Stomach smooth muscle (tissue), 2 donors: Measurements from ENCODE around the gene ALDH1A2.
"Not testable (repeated sequence)": the region's sequence is repeated elsewhere in the genome, so short reads cannot be mapped to it uniquely, and the experiment has no call there.

Experiments
- H3K27ac ChIP-seq: one replicate; pipeline ENCODE4 v1.7.0; 2013; ENCODE audit warnings: mild to moderate bottlenecking, low read length, inconsistent platforms
- H3K27me3 ChIP-seq, 2 donors: one replicate each; pipeline ENCODE4 v1.7.0; 2013; ENCODE audit warnings: low read length in 2 of 2; ENCODE audit not compliant: insufficient read depth in 2 of 2, control insufficient read depth in 1 of 2
- H3K36me3 ChIP-seq, 2 donors: one replicate each; pipeline ENCODE4 v1.7.0; 2013; ENCODE audit warnings: low read length in 2 of 2; ENCODE audit not compliant: control insufficient read depth in 2 of 2, insufficient read depth in 2 of 2
- H3K4me1 ChIP-seq: one replicate; pipeline ENCODE4 v1.7.0; 2013; ENCODE audit warnings: low read length; ENCODE audit not compliant: control insufficient read depth, insufficient read depth
- H3K4me3 ChIP-seq, 2 donors: one replicate each; pipeline ENCODE4 v1.7.0; 2013; ENCODE audit warnings: low read length in 2 of 2
- H3K9ac ChIP-seq, 2 donors: one replicate each; pipeline ENCODE4 v1.7.0; 2013; ENCODE audit warnings: low read length in 2 of 2, mild to moderate bottlenecking in 1 of 2
- H3K9me3 ChIP-seq, 2 donors: one replicate each; pipeline ENCODE4 v1.7.0; 2013; ENCODE audit warnings: low read length in 2 of 2; ENCODE audit not compliant: control insufficient read depth in 2 of 2
- donor health status: healthy.
- donor health status: Pancreatic carcinoma.

The ALDH1A2 gene

GRCh38 chr15:57999699-58000098 lies 65.8 kb downstream of the ALDH1A2 start:
- not testable (repeated sequence) for H3K4me3 ChIP-seq, H3K27ac ChIP-seq, H3K4me1 ChIP-seq, H3K9ac ChIP-seq, H3K36me3 ChIP-seq, H3K27me3 ChIP-seq, H3K9me3 ChIP-seq

GRCh38 chr15:57996561-57996960 lies 69.0 kb downstream of the ALDH1A2 start:
- H3K36me3 ChIP-seq, result no peaks in the 10 kb centered on the region
- H3K4me3 ChIP-seq, result no peak overlapping the region
- H3K9me3 ChIP-seq, result no peaks in the 10 kb centered on the region
- no peak overlapping the region for H3K9ac ChIP-seq
- H3K27me3 ChIP-seq, result no peaks in the 10 kb centered on the region
- no peak overlapping the region for H3K27ac ChIP-seq
- H3K4me1 ChIP-seq, result no peaks in the 10 kb centered on the region

GRCh38 chr15:57994221-57995049 lies 71.1 kb downstream of the ALDH1A2 start:
- Histone ChIP-seq H3K27me3 (no peaks in the 10 kb centered on the region), H3K36me3 (no peaks in the 10 kb centered on the region), H3K9ac (no peak overlapping the region), H3K4me3 (no peak overlapping the region), H3K9me3 (no peaks in the 10 kb centered on the region), H3K4me1 (no peaks in the 10 kb centered on the region), H3K27ac (no peak overlapping the region)

GRCh38 chr15:57993409-57994145 lies 71.9 kb downstream of the ALDH1A2 start:
- H3K27me3 ChIP-seq, result no peaks in the 10 kb centered on the region

GRCh38 chr15:57992761-57993355 lies 72.7 kb downstream of the ALDH1A2 start:
- H3K27ac ChIP-seq, result no peak overlapping the region
- no peak overlapping the region for H3K4me3 ChIP-seq
- H3K36me3 ChIP-seq, result no peaks in the 10 kb centered on the region
- no peak overlapping the region for H3K9ac ChIP-seq
- H3K27me3 ChIP-seq, result no peaks in the 10 kb centered on the region
- H3K9me3 ChIP-seq, result no peaks in the 10 kb centered on the region
- H3K4me1 ChIP-seq, result no peaks in the 10 kb centered on the region

More at GRCh38 chr15:57993409-57994145, 71.9 kb downstream of the ALDH1A2 start:
- H3K9ac ChIP-seq, result no peak overlapping the region
- H3K9me3 ChIP-seq, result no peaks in the 10 kb centered on the region
- H3K4me3 ChIP-seq, result no peak overlapping the region
- H3K36me3 ChIP-seq, result no peaks in the 10 kb centered on the region
- H3K4me1 ChIP-seq, result no peaks in the 10 kb centered on the region
- H3K27ac ChIP-seq, result no peak overlapping the region

GRCh38 chr15:57973534-57973933 lies 92.0 kb downstream of the ALDH1A2 start:
- H3K27ac ChIP-seq, result no peak overlapping the region
- H3K27me3 ChIP-seq, result no peaks in the 10 kb centered on the region
- no peaks in the 10 kb centered on the region for H3K4me1 ChIP-seq
- no peaks in the 10 kb centered on the region for H3K36me3 ChIP-seq
- no peaks in the 10 kb centered on the region for H3K9me3 ChIP-seq
- H3K9ac ChIP-seq, result no peak overlapping the region
- H3K4me3 ChIP-seq, result no peak overlapping the region

- Histone ChIP-seq H3K9ac (no peak overlapping the region), H3K27ac (no peak overlapping the region), H3K4me3 (no peak overlapping the region), H3K27me3 (no peaks in the 10 kb centered on the region), H3K4me1 (no peaks in the 10 kb centered on the region), H3K36me3 (no peaks in the 10 kb centered on the region), H3K9me3 (no peaks in the 10 kb centered on the region)
Measured at GRCh38 chr15:57972864-57973263, 92.6 kb downstream of the ALDH1A2 start.

GRCh38 chr15:57969996-57970395 lies 95.5 kb downstream of the ALDH1A2 start:
- Histone ChIP-seq H3K9ac (no peak overlapping the region), H3K4me1 (no peaks in the 10 kb centered on the region), H3K27ac (no peak overlapping the region), H3K4me3 (no peak overlapping the region), H3K36me3 (no peaks in the 10 kb centered on the region), H3K9me3 (no peaks in the 10 kb centered on the region), H3K27me3 (no peaks in the 10 kb centered on the region)

GRCh38 chr15:57969355-57969754 lies 96.2 kb downstream of the ALDH1A2 start:
- no peaks in the 10 kb centered on the region for H3K9me3 ChIP-seq
- no peaks in the 10 kb centered on the region for H3K4me1 ChIP-seq
- no peak overlapping the region for H3K4me3 ChIP-seq
- H3K27ac ChIP-seq, result no peak overlapping the region
- H3K36me3 ChIP-seq, result no peaks in the 10 kb centered on the region
- no peak overlapping the region for H3K9ac ChIP-seq
- no peaks in the 10 kb centered on the region for H3K27me3 ChIP-seq

- Histone ChIP-seq H3K4me3 (no peak overlapping the region), H3K9ac (no peak overlapping the region), H3K27me3 (peaks cover 0 to 7% of the 10 kb centered on the region in 2 donors), H3K4me1 (no peaks in the 10 kb centered on the region), H3K9me3 (no peaks in the 10 kb centered on the region), H3K36me3 (no peaks in the 10 kb centered on the region), H3K27ac (no peak overlapping the region)
Measured at GRCh38 chr15:57962887-57963286, 102.6 kb downstream of the ALDH1A2 start.
